K562 (cell line): ENCODE data around the gene PTPN1. TPM values are rescaled to one million over a fixed set of nuclear protein-coding genes. Genes with fewer than 3 reads are reported as not detected.
A peak's percentile ranks its signal among the peaks of the same experiment; 100 is the strongest.

ENCODE experiments used
- BDP1 ChIP-seq: IDR thresholded peaks from 3 replicates; pipeline ENCODE4 v1.6.1; 2011; ENCODE audit not compliant: insufficient read length, insufficient read depth
- BRF1 ChIP-seq: IDR thresholded peaks from 3 replicates; pipeline ENCODE4 v1.6.1; 2011; ENCODE audit warnings: borderline replicate concordance, mild to moderate bottlenecking; ENCODE audit not compliant: insufficient read length; ENCODE audit errors: extremely low read depth
- CAMTA2 ChIP-seq: fragments of 250-450 bp; sonication (Bioruptor Pico); conservative IDR thresholded peaks from 2 replicates; pipeline ENCODE4 v1.5.1; 2022
- CBFB ChIP-seq: sonication (generic); formaldehyde crosslinking; IDR thresholded peaks from 2 replicates; pipeline ENCODE4 v1.4.0; 2020; ENCODE audit warnings: mild to moderate bottlenecking, missing genetic modification reagents
- GTF2E2 ChIP-seq: fragments of 200-800 bp; sonication (Bioruptor generic); IDR thresholded peaks from 2 replicates; pipeline ENCODE4 v1.6.1; 2016; ENCODE audit warnings: missing genetic modification characterization, missing compliant biosample characterization
- HDAC2 ChIP-seq: fragments of 450-650 bp; IDR thresholded peaks from 2 replicates; pipeline ENCODE4 v1.6.1; 2016; ENCODE audit warnings: mild to moderate bottlenecking
- OTX1 ChIP-seq: fragments of 450-650 bp; formaldehyde crosslinking; IDR thresholded peaks from 2 replicates; pipeline ENCODE4 v1.4.0; 2022; ENCODE audit warnings: mild to moderate bottlenecking
- RBM22 ChIP-seq: fragments of 200-400 bp; formaldehyde crosslinking; IDR thresholded peaks from 2 replicates; pipeline ENCODE4 v1.6.1; 2018; ENCODE audit warnings: low read length, low read depth; ENCODE audit not compliant: poor library complexity, severe bottlenecking
- SREBF2 ChIP-seq: sonication (generic); formaldehyde crosslinking; IDR thresholded peaks from 2 replicates; pipeline ENCODE4 v1.4.0; 2020; ENCODE audit warnings: mild to moderate bottlenecking, missing genetic modification reagents
- SRSF7 ChIP-seq: fragments of 200-400 bp; formaldehyde crosslinking; optimal IDR thresholded peaks from 2 replicates; pipeline ENCODE3; 2017; ENCODE audit warnings: mild to moderate bottlenecking, low read depth, low read length
- TEAD1 ChIP-seq, 2 experiments: fragments of 450-650 bp in 1 of 2; sonication (generic) in 1 of 2; formaldehyde crosslinking; IDR thresholded peaks; 2 replicates each; pipeline versions ENCODE4 v1.4.0 to v1.8.0; 2020 to 2022; ENCODE audit warnings: mild to moderate bottlenecking in 2 of 2, missing genetic modification reagents in 1 of 2
- TGIF2 ChIP-seq: sonication (generic); formaldehyde crosslinking; IDR thresholded peaks from 2 replicates; pipeline ENCODE4 v1.8.1; 2022; ENCODE audit warnings: mild to moderate bottlenecking, missing genetic modification reagents, moderate library complexity
- THRA ChIP-seq: fragments of 450-650 bp; IDR thresholded peaks from 2 replicates; pipeline ENCODE4 v1.6.1; 2017; ENCODE audit warnings: mild to moderate bottlenecking, moderate library complexity
- XRCC5 ChIP-seq: fragments of 200-400 bp; formaldehyde crosslinking; IDR thresholded peaks from 2 replicates; pipeline ENCODE4 v1.6.1; 2017; ENCODE audit warnings: low read depth, mild to moderate bottlenecking, low read length
- ZBTB7A ChIP-seq: IDR thresholded peaks from 2 replicates; pipeline ENCODE4 v1.6.1; 2011; ENCODE audit warnings: low read depth, mild to moderate bottlenecking, low read length, moderate library complexity, borderline replicate concordance; ENCODE audit not compliant: control insufficient read depth
- ZNF551 ChIP-seq: fragments of 250-450 bp; sonication (Bioruptor Pico); IDR thresholded peaks from 2 replicates; pipeline ENCODE4 v1.5.0; 2021; ENCODE audit warnings: mild to moderate bottlenecking, moderate library complexity
- ZNF639 ChIP-seq, 2 experiments: fragments of 200-800 bp in 1 of 2; sonication (Bioruptor generic) in 1 of 2; sonication (generic) in 1 of 2; formaldehyde crosslinking in 1 of 2; IDR thresholded peaks in 1 of 2; conservative IDR thresholded peaks in 1 of 2; 2 replicates each; pipeline versions ENCODE4 v1.5.0 to v1.6.1; 2016 to 2020; ENCODE audit warnings: missing compliant biosample characterization in 1 of 2, missing genetic modification characterization in 1 of 2, missing genetic modification reagents in 1 of 2
- polyA plus RNA-seq, 8 experiments: library from polyadenylated mRNA; depleted of rRNA in 4 of 8; stranded (reverse) in 5 of 8; unstranded in 3 of 8; fragments of >200 nt; fragmentation: Nextera tagmentation in 2 of 8; fragmentation: Illumina TruSeq in 1 of 8; extraction: Ambion mirVana in 2 of 8; extraction: Trizol in 1 of 8; gene quantifications; 2 replicates each; pipeline versions ENCODE4 v1.2.1 to v1.2.3, GENCODE V29; 2011 to 2014; ENCODE audit warnings: inconsistent platforms in 1 of 8, missing spikeins in 1 of 8
- total RNA-seq, 7 experiments: library from RNA; depleted of rRNA in 6 of 7; stranded (reverse); fragments of >200 nt in 6 of 7; fragmentation: Illumina TruSeq in 2 of 7; extraction: Trizol in 2 of 7; gene quantifications; 2 replicates each; pipeline versions ENCODE4 v1.2.1 to v1.2.3, GENCODE V29; 2011 to 2021; ENCODE audit warnings: low replicate concordance in 1 of 7
- TF ChIP-seq, protein P1 (sequence below), 2 experiments: fragments of 450-650 bp; IDR thresholded peaks; 2 replicates each; pipeline ENCODE4 v1.6.1; 2018; ENCODE audit warnings: mild to moderate bottlenecking in 2 of 2, low read depth in 1 of 2; ENCODE audit not compliant: partially characterized antibody in 2 of 2
- TF ChIP-seq, protein P2 (sequence below): IDR thresholded peaks from 2 replicates; pipeline ENCODE4 v1.6.1; 2016; ENCODE audit warnings: missing genetic modification characterization, missing compliant biosample characterization

The PTPN1 gene
- total and polyA plus RNA-seq, 9 of the 15 experiments (the other 6 are each of a cell fraction or from before 2014, with no cell fraction given): 11.0 to 85.3 (median 54.0) TPM

DNA sequence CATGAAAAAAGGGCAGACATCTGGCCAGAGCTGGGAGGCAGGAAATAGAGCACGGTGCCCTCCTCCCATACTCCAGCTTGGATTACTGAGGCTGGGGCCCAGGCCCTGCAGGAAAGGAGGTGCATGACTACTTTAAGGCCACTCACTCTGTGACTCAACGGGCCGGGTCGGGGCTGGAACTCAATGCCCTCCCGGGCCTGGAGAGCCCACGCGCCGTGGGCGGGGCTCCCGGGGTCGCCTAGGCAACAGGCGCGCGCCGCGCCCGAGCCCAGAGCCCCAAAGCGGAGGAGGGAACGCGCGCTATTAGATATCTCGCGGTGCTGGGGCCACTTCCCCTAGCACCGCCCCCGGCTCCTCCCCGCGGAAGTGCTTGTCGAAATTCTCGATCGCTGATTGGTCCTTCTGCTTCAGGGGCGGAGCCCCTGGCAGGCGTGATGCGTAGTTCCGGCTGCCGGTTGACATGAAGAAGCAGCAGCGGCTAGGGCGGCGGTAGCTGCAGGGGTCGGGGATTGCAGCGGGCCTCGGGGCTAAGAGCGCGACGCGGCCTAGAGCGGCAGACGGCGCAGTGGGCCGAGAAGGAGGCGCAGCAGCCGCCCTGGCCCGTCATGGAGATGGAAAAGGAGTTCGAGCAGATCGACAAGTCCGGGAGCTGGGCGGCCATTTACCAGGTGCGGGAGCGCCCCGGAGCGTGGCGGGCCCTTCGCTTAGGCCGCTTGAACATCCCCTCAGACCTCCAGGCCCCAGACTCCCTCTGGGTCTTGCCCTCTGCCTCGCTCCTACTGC lies at the start of gene PTPN1 (continued):
- TF ChIP-seq, protein P1, sequence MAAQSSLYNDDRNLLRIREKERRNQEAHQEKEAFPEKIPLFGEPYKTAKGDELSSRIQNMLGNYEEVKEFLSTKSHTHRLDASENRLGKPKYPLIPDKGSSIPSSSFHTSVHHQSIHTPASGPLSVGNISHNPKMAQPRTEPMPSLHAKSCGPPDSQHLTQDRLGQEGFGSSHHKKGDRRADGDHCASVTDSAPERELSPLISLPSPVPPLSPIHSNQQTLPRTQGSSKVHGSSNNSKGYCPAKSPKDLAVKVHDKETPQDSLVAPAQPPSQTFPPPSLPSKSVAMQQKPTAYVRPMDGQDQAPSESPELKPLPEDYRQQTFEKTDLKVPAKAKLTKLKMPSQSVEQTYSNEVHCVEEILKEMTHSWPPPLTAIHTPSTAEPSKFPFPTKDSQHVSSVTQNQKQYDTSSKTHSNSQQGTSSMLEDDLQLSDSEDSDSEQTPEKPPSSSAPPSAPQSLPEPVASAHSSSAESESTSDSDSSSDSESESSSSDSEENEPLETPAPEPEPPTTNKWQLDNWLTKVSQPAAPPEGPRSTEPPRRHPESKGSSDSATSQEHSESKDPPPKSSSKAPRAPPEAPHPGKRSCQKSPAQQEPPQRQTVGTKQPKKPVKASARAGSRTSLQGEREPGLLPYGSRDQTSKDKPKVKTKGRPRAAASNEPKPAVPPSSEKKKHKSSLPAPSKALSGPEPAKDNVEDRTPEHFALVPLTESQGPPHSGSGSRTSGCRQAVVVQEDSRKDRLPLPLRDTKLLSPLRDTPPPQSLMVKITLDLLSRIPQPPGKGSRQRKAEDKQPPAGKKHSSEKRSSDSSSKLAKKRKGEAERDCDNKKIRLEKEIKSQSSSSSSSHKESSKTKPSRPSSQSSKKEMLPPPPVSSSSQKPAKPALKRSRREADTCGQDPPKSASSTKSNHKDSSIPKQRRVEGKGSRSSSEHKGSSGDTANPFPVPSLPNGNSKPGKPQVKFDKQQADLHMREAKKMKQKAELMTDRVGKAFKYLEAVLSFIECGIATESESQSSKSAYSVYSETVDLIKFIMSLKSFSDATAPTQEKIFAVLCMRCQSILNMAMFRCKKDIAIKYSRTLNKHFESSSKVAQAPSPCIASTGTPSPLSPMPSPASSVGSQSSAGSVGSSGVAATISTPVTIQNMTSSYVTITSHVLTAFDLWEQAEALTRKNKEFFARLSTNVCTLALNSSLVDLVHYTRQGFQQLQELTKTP (IDR thresholded peaks at IDR 0.05; ENCODE audit: low read depth in 1 of 2, partially characterized antibody in 2 of 2): no peak
- peak; percentile 70; the same call in 1 of the 2 replicates for TF ChIP-seq ZBTB7A
- TF ChIP-seq BDP1: no peak
- no peak for TF ChIP-seq XRCC5
- TF ChIP-seq THRA: no peak
- TF ChIP-seq TGIF2 (CRISPR knock-in tag): no peak
- peak in 1 of 2 experiments; percentile 52; a peak in 1 of 4 replicates for TF ChIP-seq TEAD1 (CRISPR knock-in tag; IDR thresholded peaks at IDR 0.05)
- TF ChIP-seq BRF1: no peak
- peak; percentile 96 for TF ChIP-seq RBM22
- TF ChIP-seq OTX1: peak; percentile 40; the same call in 1 of the 2 replicates
- TF ChIP-seq CBFB (CRISPR knock-in tag): no peak
- TF ChIP-seq ZNF551 (CRISPR knock-in tag): no peak
- TF ChIP-seq HDAC2: peak; percentile 42; the same call in 1 of the 2 replicates
- no peak for TF ChIP-seq CAMTA2 (CRISPR knock-in tag)
- TF ChIP-seq SRSF7: no peak
- no peak for TF ChIP-seq ZNF639 (CRISPR knock-in tag; conservative IDR thresholded peaks at IDR 0.05 in 1 of 2, IDR thresholded peaks at IDR 0.05 in 1 of 2)
- no peak for TF ChIP-seq SREBF2 (CRISPR knock-in tag)
- TF ChIP-seq, protein P2, sequence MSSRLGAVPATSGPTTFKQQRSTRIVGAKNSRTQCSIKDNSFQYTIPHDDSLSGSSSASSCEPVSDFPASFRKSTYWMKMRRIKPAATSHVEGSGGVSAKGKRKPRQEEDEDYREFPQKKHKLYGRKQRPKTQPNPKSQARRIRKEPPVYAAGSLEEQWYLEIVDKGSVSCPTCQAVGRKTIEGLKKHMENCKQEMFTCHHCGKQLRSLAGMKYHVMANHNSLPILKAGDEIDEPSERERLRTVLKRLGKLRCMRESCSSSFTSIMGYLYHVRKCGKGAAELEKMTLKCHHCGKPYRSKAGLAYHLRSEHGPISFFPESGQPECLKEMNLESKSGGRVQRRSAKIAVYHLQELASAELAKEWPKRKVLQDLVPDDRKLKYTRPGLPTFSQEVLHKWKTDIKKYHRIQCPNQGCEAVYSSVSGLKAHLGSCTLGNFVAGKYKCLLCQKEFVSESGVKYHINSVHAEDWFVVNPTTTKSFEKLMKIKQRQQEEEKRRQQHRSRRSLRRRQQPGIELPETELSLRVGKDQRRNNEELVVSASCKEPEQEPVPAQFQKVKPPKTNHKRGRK (tag): no peak
- TF ChIP-seq GTF2E2 (tag): peak; percentile 8; the same call in 1 of the 2 replicates
